ENCODE results near the gene AMOT. TPM values are rescaled to one million over a fixed set of nuclear protein-coding genes. Genes with fewer than 3 reads are reported as not detected.

Gene AMOT
- total RNA-seq, 2 experiments from 2014 or later, result 1.4 to 1.6 TPM

DNA sequence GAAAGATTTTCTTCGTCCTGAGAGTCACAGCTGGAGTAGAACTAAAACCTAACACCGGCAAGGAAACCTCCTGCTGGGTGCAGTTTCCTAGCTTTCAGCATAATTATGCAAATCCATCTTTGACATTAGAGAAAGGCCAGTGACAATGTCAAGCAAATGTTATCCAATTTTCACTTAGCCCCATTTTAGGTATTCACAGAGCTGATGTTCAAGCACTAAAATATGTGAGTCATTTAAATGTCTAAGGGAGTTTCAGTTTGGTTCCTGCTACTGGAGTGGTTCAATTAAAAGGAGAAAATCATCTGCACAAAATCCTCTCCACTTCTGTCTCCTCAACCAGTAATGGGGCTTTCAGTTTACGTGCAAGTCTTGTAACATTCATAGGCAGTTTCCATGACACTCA is 37.1 kb upstream of the AMOT start:
- intact Hi-C loops (cut with DNase I, micrococcal nuclease), result no loop called here
- no peaks in the 10 kb centered on the region for H3K27me3 Mint-ChIP-seq
- no peaks in the 10 kb centered on the region for H3K36me3 Mint-ChIP-seq (ENCODE audit: low read depth)
- no peaks in the 10 kb centered on the region for H3K27me3 ChIP-seq (ENCODE audit: control insufficient read depth in 1 of 2, insufficient read depth in 2 of 2, low read length in 2 of 2)
- no peak overlapping the region for H3K27ac ChIP-seq (ENCODE audit: low read depth in 1 of 2, low read length in 2 of 2)
- TF ChIP-seq, protein P1, sequence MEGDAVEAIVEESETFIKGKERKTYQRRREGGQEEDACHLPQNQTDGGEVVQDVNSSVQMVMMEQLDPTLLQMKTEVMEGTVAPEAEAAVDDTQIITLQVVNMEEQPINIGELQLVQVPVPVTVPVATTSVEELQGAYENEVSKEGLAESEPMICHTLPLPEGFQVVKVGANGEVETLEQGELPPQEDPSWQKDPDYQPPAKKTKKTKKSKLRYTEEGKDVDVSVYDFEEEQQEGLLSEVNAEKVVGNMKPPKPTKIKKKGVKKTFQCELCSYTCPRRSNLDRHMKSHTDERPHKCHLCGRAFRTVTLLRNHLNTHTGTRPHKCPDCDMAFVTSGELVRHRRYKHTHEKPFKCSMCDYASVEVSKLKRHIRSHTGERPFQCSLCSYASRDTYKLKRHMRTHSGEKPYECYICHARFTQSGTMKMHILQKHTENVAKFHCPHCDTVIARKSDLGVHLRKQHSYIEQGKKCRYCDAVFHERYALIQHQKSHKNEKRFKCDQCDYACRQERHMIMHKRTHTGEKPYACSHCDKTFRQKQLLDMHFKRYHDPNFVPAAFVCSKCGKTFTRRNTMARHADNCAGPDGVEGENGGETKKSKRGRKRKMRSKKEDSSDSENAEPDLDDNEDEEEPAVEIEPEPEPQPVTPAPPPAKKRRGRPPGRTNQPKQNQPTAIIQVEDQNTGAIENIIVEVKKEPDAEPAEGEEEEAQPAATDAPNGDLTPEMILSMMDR (IDR thresholded peaks at IDR 0.05), result no peak
- no peak overlapping the region for H3K4me3 ChIP-seq (ENCODE audit: low read length)
- no peaks in the 10 kb centered on the region for H3K4me1 Mint-ChIP-seq (ENCODE audit: low read depth)
- DNase-seq (no peak), ATAC-seq (ENCODE audit: poor library complexity) (no peak)
- H3K36me3 ChIP-seq (ENCODE audit: insufficient read depth, low read length), result no peaks in the 10 kb centered on the region
- CTCF ChIA-PET, result no interaction called here
- no peak overlapping the region for H3K27ac Mint-ChIP-seq
- no peaks in the 10 kb centered on the region for H3K9me3 Mint-ChIP-seq
- H3K9me3 ChIP-seq (ENCODE audit: control insufficient read depth in 1 of 2, insufficient read depth in 1 of 2, low read length in 2 of 2), result no peaks in the 10 kb centered on the region
- no peak overlapping the region for H3K4me3 Mint-ChIP-seq
- POLR2A ChIA-PET, result no interaction called here
- no peaks in the 10 kb centered on the region for H3K4me1 ChIP-seq (ENCODE audit: insufficient read depth, low read length)

DNA sequence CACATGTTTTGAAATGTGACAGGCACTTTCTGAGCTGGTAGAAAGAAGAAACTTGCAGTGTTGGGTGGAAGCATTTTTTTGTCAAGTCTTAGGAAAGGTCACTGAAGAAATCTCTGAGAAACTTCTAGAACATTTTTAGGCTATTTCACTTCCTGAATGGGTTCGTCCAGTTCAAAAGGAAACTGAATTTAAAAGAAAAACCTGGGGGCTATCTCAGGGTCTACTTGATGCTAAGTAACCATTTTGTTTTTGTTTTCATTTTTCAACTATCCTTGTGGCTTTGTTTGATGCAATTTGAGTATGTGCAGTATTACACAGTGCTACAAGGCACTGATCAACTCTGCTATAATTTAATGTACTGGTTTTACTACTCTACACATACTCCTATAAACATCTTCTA is 34.0 kb upstream of the AMOT start:
- no peaks in the 10 kb centered on the region for H3K9me3 ChIP-seq (ENCODE audit: control insufficient read depth in 1 of 2, insufficient read depth in 1 of 2, low read length in 2 of 2)
- no peak for ATAC-seq (ENCODE audit: poor library complexity)
- H3K9me3 Mint-ChIP-seq, result no peaks in the 10 kb centered on the region
- CTCF ChIA-PET, result no interaction called here
- H3K27ac ChIP-seq (ENCODE audit: low read depth in 1 of 2, low read length in 2 of 2), result no peak overlapping the region
- H3K36me3 ChIP-seq (ENCODE audit: insufficient read depth, low read length), result no peaks in the 10 kb centered on the region
- no peak overlapping the region for H3K4me3 Mint-ChIP-seq
- no peaks in the 10 kb centered on the region for H3K36me3 Mint-ChIP-seq (ENCODE audit: low read depth)
- no peak overlapping the region for H3K27ac Mint-ChIP-seq
- H3K4me1 ChIP-seq (ENCODE audit: insufficient read depth, low read length), result no peaks in the 10 kb centered on the region
- H3K27me3 Mint-ChIP-seq, result no peaks in the 10 kb centered on the region
- DNase-seq, result no peak
- intact Hi-C loops (cut with DNase I, micrococcal nuclease), result no loop called here
- H3K4me3 ChIP-seq (ENCODE audit: low read length), result no peak overlapping the region
- TF ChIP-seq, protein P1 (IDR thresholded peaks at IDR 0.05), result no peak
- no peaks in the 10 kb centered on the region for H3K27me3 ChIP-seq (ENCODE audit: control insufficient read depth in 1 of 2, insufficient read depth in 2 of 2, low read length in 2 of 2)
- H3K4me1 Mint-ChIP-seq (ENCODE audit: low read depth), result no peaks in the 10 kb centered on the region
- POLR2A ChIA-PET, result no interaction called here

DNA sequence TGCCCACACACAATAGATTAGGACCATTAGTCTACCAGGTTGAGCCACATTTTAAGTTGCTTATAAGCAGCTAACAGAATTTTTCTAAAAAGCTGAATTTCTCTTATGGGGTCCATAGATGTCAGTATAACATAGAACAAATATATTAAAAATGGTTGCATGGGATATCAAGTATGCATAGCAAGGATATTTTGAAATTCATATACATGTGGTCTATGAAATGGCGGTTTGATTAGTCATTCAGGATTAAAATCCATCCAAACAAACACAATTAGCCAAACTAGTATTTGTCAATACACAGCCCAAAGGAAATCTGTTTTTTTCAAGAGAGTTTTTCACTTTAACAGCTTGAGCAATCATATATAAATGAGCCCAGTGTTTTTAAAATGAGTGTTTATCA is 33.5 kb upstream of the AMOT start:
- TF ChIP-seq, protein P1 (IDR thresholded peaks at IDR 0.05), result no peak
- Histone ChIP-seq H3K36me3 (ENCODE audit: insufficient read depth, low read length) (no peaks in the 10 kb centered on the region), H3K27me3 (ENCODE audit: control insufficient read depth in 1 of 2, insufficient read depth in 2 of 2, low read length in 2 of 2) (no peaks in the 10 kb centered on the region), H3K4me3 (ENCODE audit: low read length) (no peak overlapping the region), H3K4me1 (ENCODE audit: insufficient read depth, low read length) (no peaks in the 10 kb centered on the region), H3K27ac (ENCODE audit: low read depth in 1 of 2, low read length in 2 of 2) (no peak overlapping the region), H3K9me3 (ENCODE audit: control insufficient read depth in 1 of 2, insufficient read depth in 1 of 2, low read length in 2 of 2) (no peaks in the 10 kb centered on the region)
- Mint-ChIP-seq H3K9me3 (no peaks in the 10 kb centered on the region), H3K4me3 (no peak overlapping the region), H3K27me3 (no peaks in the 10 kb centered on the region), H3K4me1 (ENCODE audit: low read depth) (no peaks in the 10 kb centered on the region), H3K27ac (no peak overlapping the region), H3K36me3 (ENCODE audit: low read depth) (no peaks in the 10 kb centered on the region)
- intact Hi-C loops (cut with DNase I, micrococcal nuclease), result no loop called here
- DNase-seq (no peak), ATAC-seq (ENCODE audit: poor library complexity) (no peak)
- ChIA-PET POLR2A (no interaction called here), CTCF (no interaction called here)
